Mucosa of rectum (tissue), 2 donors: ENCODE data around the gene FAM221B.

Experiments used
- H3K27ac ChIP-seq, 2 donors: one replicate each; pipeline ENCODE4 v1.7.0; 2013; ENCODE audit warnings: inconsistent platforms in 2 of 2, low read depth in 2 of 2, low read length in 2 of 2
- H3K27me3 ChIP-seq, 2 donors: one replicate each; pipeline ENCODE4 v1.7.0; 2013; ENCODE audit warnings: low read length in 2 of 2; ENCODE audit not compliant: control insufficient read depth in 2 of 2, insufficient read depth in 2 of 2
- H3K36me3 ChIP-seq, 2 donors: one replicate each; pipeline ENCODE4 v1.7.0; 2013; ENCODE audit warnings: low read length in 2 of 2; ENCODE audit not compliant: control insufficient read depth in 2 of 2, insufficient read depth in 2 of 2
- H3K4me1 ChIP-seq, 2 donors: one replicate each; pipeline ENCODE4 v1.7.0; 2013; ENCODE audit warnings: low read length in 2 of 2, mild to moderate bottlenecking in 1 of 2; ENCODE audit not compliant: control insufficient read depth in 2 of 2, insufficient read depth in 2 of 2
- H3K4me3 ChIP-seq, 2 donors: one replicate each; pipeline ENCODE4 v1.7.0; 2013; ENCODE audit warnings: low read length in 2 of 2
- H3K9ac ChIP-seq, 2 donors: one replicate each; pipeline ENCODE4 v1.7.0; 2013; ENCODE audit warnings: low read length in 2 of 2, low read depth in 1 of 2, mild to moderate bottlenecking in 1 of 2
- H3K9me3 ChIP-seq, 2 donors: one replicate each; pipeline ENCODE4 v1.7.0; 2013; ENCODE audit warnings: low read length in 2 of 2; ENCODE audit not compliant: control insufficient read depth in 2 of 2
- donor health status: healthy.
- donor health status: Normal muscosa, but diverticular disease.

The FAM221B gene

DNA sequence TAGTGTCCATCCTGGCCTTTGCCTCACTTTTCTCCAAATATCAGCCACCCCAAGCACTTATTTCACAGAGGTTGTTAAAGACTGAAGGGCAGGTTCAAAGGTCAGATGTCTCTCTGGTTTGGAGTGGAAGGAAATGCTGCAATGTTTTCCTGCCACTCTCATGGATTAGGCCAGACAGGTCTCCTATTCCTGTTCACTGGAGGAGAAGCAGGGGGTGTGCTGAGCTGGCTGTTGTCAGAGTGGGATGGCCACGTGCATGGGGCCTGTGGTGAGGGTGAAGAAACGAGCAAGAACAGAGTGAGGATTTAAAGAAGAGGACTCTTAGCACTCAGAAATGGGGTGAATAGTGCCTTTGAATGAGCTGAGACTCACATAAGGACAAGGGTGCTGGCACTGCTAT, 7.2 kb upstream of the FAM221B start:
- Histone ChIP-seq H3K4me1 (peaks cover 29 to 38% of the 10 kb centered on the region in 2 donors), H3K36me3 (no peaks in the 10 kb centered on the region), H3K27me3 (no peaks in the 10 kb centered on the region), H3K9ac (no peak overlapping the region), H3K27ac (peak overlapping the region; percentile 50 to 85), H3K4me3 (no peak overlapping the region), H3K9me3 (no peaks in the 10 kb centered on the region)

GRCh38 chr9:35835216-35835632, 6.7 kb upstream of the FAM221B start:
- Histone ChIP-seq H3K4me1 (peaks cover 32 to 40% of the 10 kb centered on the region in 2 donors), H3K27ac (peak overlapping the region; percentile 50 to 85)

GRCh38 chr9:35834260-35835215, 6.0 kb upstream of the FAM221B start:
- Histone ChIP-seq H3K36me3 (no peaks in the 10 kb centered on the region), H3K4me1 (peaks cover 38 to 47% of the 10 kb centered on the region in 2 donors), H3K27ac (peak overlapping the region; percentile 85 to 89), H3K9ac (peak overlapping the region; percentile 19 to 35), H3K9me3 (no peaks in the 10 kb centered on the region), H3K27me3 (no peaks in the 10 kb centered on the region), H3K4me3 (no peak overlapping the region)

More at GRCh38 chr9:35835216-35835632, 6.7 kb upstream of the FAM221B start:
- no peak overlapping the region for H3K4me3 ChIP-seq
- H3K9me3 ChIP-seq = no peaks in the 10 kb centered on the region
- H3K27me3 ChIP-seq = no peaks in the 10 kb centered on the region
- H3K9ac ChIP-seq = peak overlapping the region in 1 of 2 donors; percentile 35
- H3K36me3 ChIP-seq = no peaks in the 10 kb centered on the region

- H3K27ac ChIP-seq = peak overlapping the region; percentile 85 to 89
These were observed 4.3 kb upstream of the FAM221B start for GRCh38 chr9:35832814-35833213.

DNA sequence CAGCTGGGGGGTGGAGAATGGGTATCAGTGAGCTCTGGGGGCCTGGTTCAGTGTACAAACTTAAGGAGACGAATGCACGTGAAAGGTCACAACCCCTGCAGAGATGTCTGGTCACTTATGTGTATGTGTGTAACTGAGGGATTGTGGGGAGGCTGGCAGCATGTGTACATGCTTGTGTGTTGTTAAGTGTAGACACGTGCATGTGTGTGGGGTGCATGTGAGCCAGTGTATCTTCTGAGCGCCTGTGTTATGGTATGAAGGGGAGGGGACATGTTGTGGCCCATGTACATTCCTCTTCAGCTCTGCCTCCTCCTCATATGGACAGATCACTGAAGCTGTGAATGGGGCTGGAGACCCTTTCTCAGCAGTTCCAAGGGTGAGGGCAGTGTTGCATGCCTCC, 2.5 kb upstream of the FAM221B start:
- Histone ChIP-seq H3K36me3 (no peaks in the 10 kb centered on the region), H3K4me1 (peaks cover 45 to 54% of the 10 kb centered on the region in 2 donors), H3K27me3 (no peaks in the 10 kb centered on the region), H3K9me3 (no peaks in the 10 kb centered on the region), H3K4me3 (no peak overlapping the region), H3K27ac (no peak overlapping the region), H3K9ac (no peak overlapping the region)

More at GRCh38 chr9:35832814-35833213, 4.3 kb upstream of the FAM221B start:
- H3K4me3 ChIP-seq = no peak overlapping the region
- no peaks in the 10 kb centered on the region for H3K27me3 ChIP-seq
- H3K36me3 ChIP-seq = no peaks in the 10 kb centered on the region
- peak overlapping the region; percentile 1 to 34 for H3K9ac ChIP-seq
- H3K4me1 ChIP-seq = peaks cover 45 to 55% of the 10 kb centered on the region in 2 donors
- no peaks in the 10 kb centered on the region for H3K9me3 ChIP-seq

GRCh38 chr9:35829764-35830096, 1.2 kb upstream of the FAM221B start:
- Histone ChIP-seq H3K4me1 (peaks cover 39 to 41% of the 10 kb centered on the region in 2 donors), H3K27ac (peak overlapping the region; percentile 87), H3K4me3 (peak overlapping the region; percentile 85 to 92), H3K9me3 (no peaks in the 10 kb centered on the region), H3K27me3 (no peaks in the 10 kb centered on the region), H3K36me3 (no peaks in the 10 kb centered on the region), H3K9ac (peak overlapping the region; percentile 77 to 87)

- Histone ChIP-seq H3K36me3 (no peaks in the 10 kb centered on the region), H3K27ac (peak within 1 kb of the TSS; percentile 87), H3K4me3 (peak within 1 kb of the TSS; percentile 85 to 92), H3K9me3 (no peaks in the 10 kb centered on the region), H3K9ac (peak within 1 kb of the TSS; percentile 87 to 94), H3K4me1 (peaks cover 36% of the 10 kb centered on the region in 2 donors), H3K27me3 (no peaks in the 10 kb centered on the region)
These were observed 692 bp upstream of the FAM221B start, which contains the start of gene TMEM8B for GRCh38 chr9:35829084-35829763. TMEM8B (plus strand) TSS chr9:35829228; CDS start chr9:35829448, 220 bp downstream.

DNA sequence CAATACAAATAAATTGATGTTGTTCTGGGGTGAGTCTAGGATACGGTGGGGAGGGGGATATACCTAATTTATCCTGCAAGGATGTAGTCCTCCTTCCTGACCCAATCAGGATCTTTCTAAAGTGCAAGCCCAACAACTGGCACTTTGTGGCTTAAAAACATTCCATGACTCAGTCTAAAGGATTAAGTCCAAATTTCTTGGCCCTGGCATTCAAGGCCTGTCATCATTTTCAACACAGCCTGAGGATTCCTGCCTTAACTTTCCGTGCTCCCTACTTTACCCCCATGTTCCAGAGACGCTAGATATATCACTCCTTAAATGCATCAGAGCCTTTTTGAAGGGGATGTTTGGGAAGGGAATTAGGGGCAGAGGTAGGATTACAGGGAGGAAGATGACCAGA, 1.0 kb downstream of the FAM221B start:
- no peak overlapping the region for H3K27ac ChIP-seq
- H3K4me3 ChIP-seq = no peak overlapping the region
- H3K9me3 ChIP-seq = no peaks in the 10 kb centered on the region
- H3K4me1 ChIP-seq = peaks cover 19 to 20% of the 10 kb centered on the region in 2 donors
- H3K9ac ChIP-seq = no peak overlapping the region
- no peaks in the 10 kb centered on the region for H3K27me3 ChIP-seq
- no peaks in the 10 kb centered on the region for H3K36me3 ChIP-seq

GRCh38 chr9:35826071-35826701, 2.3 kb downstream of the FAM221B start:
- no peak overlapping the region for H3K27ac ChIP-seq
- H3K36me3 ChIP-seq = no peaks in the 10 kb centered on the region
- H3K4me1 ChIP-seq = peaks cover 16 to 17% of the 10 kb centered on the region in 2 donors
- H3K4me3 ChIP-seq = peak overlapping the region in 1 of 2 donors; percentile 37
- H3K27me3 ChIP-seq = no peaks in the 10 kb centered on the region
- no peaks in the 10 kb centered on the region for H3K9me3 ChIP-seq
- H3K9ac ChIP-seq = no peak overlapping the region
